Uterus (tissue), 4 donors: Measurements from ENCODE around the gene ST6GALNAC2. TPM values are rescaled to one million over a fixed set of nuclear protein-coding genes. Genes with fewer than 3 reads are reported as not detected.

Experiments
- DNase-seq, 2 donors: peaks; one replicate each; pipeline ENCODE4 v3.0.0-alpha.2; 2019 to 2020
- H3K27ac ChIP-seq, 2 donors: fragments of 200-600 bp; sonication (generic); 1 replicate in 1 of 2; 2 replicates in 1 of 2; pipeline ENCODE4 v1.5.1; 2016 to 2018
- H3K27me3 ChIP-seq, 2 donors: fragments of 200-600 bp; sonication (generic); one replicate each; pipeline ENCODE4 v1.5.1; 2018 to 2019; ENCODE audit warnings: control low read depth in 1 of 2
- H3K36me3 ChIP-seq, 2 donors: fragments of 200-600 bp; sonication (generic); one replicate each; pipeline ENCODE4 v1.5.1; 2019; ENCODE audit warnings: control low read depth in 1 of 2
- H3K4me1 ChIP-seq, 2 donors: fragments of 200-600 bp; sonication (generic); one replicate each; pipeline ENCODE4 v1.5.1; 2018 to 2019; ENCODE audit warnings: control low read depth in 1 of 2
- H3K4me3 ChIP-seq, 2 donors: fragments of 200-600 bp; sonication (generic); 1 replicate in 1 of 2; 2 replicates in 1 of 2; pipeline ENCODE4 v1.5.1; 2018 to 2019; ENCODE audit warnings: mild to moderate bottlenecking in 1 of 2
- H3K9me3 ChIP-seq, 2 donors: fragments of 200-600 bp; sonication (generic); one replicate each; pipeline ENCODE4 v1.5.1; 2019; ENCODE audit warnings: control low read depth in 1 of 2
- CTCF ChIP-seq, 4 experiments: fragments of 200-600 bp in 2 of 4; fragments of 450-650 bp in 2 of 4; sonication (generic) in 2 of 4; IDR thresholded peaks; one replicate each; pipeline ENCODE4 v1.5.1; 2016 to 2019; ENCODE audit warnings: antibody characterized with exemption in 4 of 4, mild to moderate bottlenecking in 2 of 4, moderate library complexity in 1 of 4
- POLR2A ChIP-seq, 2 donors: fragments of 450-650 bp; IDR thresholded peaks; one replicate each; pipeline ENCODE4 v1.6.1; 2016; ENCODE audit warnings: antibody characterized with exemption in 2 of 2, mild to moderate bottlenecking in 1 of 2, moderate library complexity in 1 of 2
- intact Hi-C: fragments of 100-400 bp; cut with DNase I; formaldehyde crosslinking; loops from one replicate; pipeline ENCODE4 v1.15.1; 2023; ENCODE audit warnings: low total_unique reads
- total RNA-seq, 4 donors: library from RNA; depleted of rRNA in 3 of 4; stranded (reverse); fragments of >200 nt in 3 of 4; gene quantifications; one replicate each; pipeline versions ENCODE4 v1.1.0 to v1.2.4, GENCODE V29; 2014 to 2023
- donor health status: DM: yes; HTN: yes; CAD: no.

Gene ST6GALNAC2
- total RNA-seq, 4 donors from 2014 or later: 0.59 to 9.5 (median 5.3) TPM; not detected in 1

GRCh38 chr17:76530811-76531485 lies 54.7 kb downstream of the ST6GALNAC2 start:
- Histone ChIP-seq H3K27ac (peak overlapping the region; percentile 94 to 95), H3K36me3 (no peaks in the 10 kb centered on the region), H3K9me3 (no peaks in the 10 kb centered on the region), H3K4me3 (no peak overlapping the region), H3K4me1 (peaks cover 0 to 16% of the 10 kb centered on the region in 2 donors), H3K27me3 (no peaks in the 10 kb centered on the region)
- no peak for TF ChIP-seq POLR2A (IDR thresholded peaks at IDR 0.05)
- TF ChIP-seq CTCF (IDR thresholded peaks at IDR 0.05): no peak
- intact Hi-C loops: no loop called here
- DNase-seq: no peak

- Histone ChIP-seq H3K27ac (peak overlapping the region; percentile 94 to 95), H3K9me3 (no peaks in the 10 kb centered on the region), H3K27me3 (no peaks in the 10 kb centered on the region), H3K4me1 (peaks cover 0 to 16% of the 10 kb centered on the region in 2 donors), H3K36me3 (no peaks in the 10 kb centered on the region), H3K4me3 (no peak overlapping the region)
- DNase-seq: peak; percentile 77 to 82
- intact Hi-C loops: no loop called here
- TF ChIP-seq CTCF (IDR thresholded peaks at IDR 0.05): no peak
- no peak for TF ChIP-seq POLR2A (IDR thresholded peaks at IDR 0.05)
Observed at GRCh38 chr17:76530095-76530723, 55.5 kb downstream of the ST6GALNAC2 start.

GRCh38 chr17:76529224-76530094 lies 56.2 kb downstream of the ST6GALNAC2 start:
- Histone ChIP-seq H3K4me1 (peaks cover 0 to 16% of the 10 kb centered on the region in 2 donors), H3K27ac (peak overlapping the region; percentile 94 to 95), H3K36me3 (no peaks in the 10 kb centered on the region), H3K4me3 (peak overlapping the region in 1 of 2 donors; percentile 6), H3K9me3 (no peaks in the 10 kb centered on the region), H3K27me3 (no peaks in the 10 kb centered on the region)
- intact Hi-C loops: no loop called here
- DNase-seq: peak; percentile 88 to 89
- TF ChIP-seq CTCF (IDR thresholded peaks at IDR 0.05): peak in 1 of 4 experiments; percentile 2
- TF ChIP-seq POLR2A (IDR thresholded peaks at IDR 0.05): no peak

GRCh38 chr17:76528528-76529223 lies 57.0 kb downstream of the ST6GALNAC2 start:
- Histone ChIP-seq H3K4me3 (peak overlapping the region in 1 of 2 donors; percentile 6), H3K4me1 (peaks cover 0 to 16% of the 10 kb centered on the region in 2 donors), H3K36me3 (no peaks in the 10 kb centered on the region), H3K9me3 (no peaks in the 10 kb centered on the region), H3K27ac (peak overlapping the region; percentile 94 to 95), H3K27me3 (no peaks in the 10 kb centered on the region)
- DNase-seq: peak; percentile 62
- TF ChIP-seq POLR2A (IDR thresholded peaks at IDR 0.05) (no peak), CTCF (IDR thresholded peaks at IDR 0.05) (peak in 1 of 4 experiments; percentile 26)
- intact Hi-C loops: no loop called here
